Thyroid gland (tissue), 4 donors: Measurements from ENCODE around the gene SETBP1. TPM values are rescaled to one million over a fixed set of nuclear protein-coding genes. Genes with fewer than 3 reads are reported as not detected.

Source experiments
- DNase-seq, 2 donors: peaks; one replicate each; pipeline ENCODE4 v3.0.0-alpha.2; 2019
- H3K27ac ChIP-seq, 3 donors: fragments of 200-600 bp; sonication (generic); 1 replicate in 2 of 3; 2 replicates in 1 of 3; pipeline ENCODE4 v1.5.1; 2016 to 2019; ENCODE audit warnings: mild to moderate bottlenecking in 1 of 3, moderate library complexity in 1 of 3
- H3K27me3 ChIP-seq: fragments of 200-600 bp; sonication (generic); one replicate; pipeline ENCODE4 v1.5.1; 2019
- H3K36me3 ChIP-seq, 2 donors: fragments of 200-600 bp; sonication (generic); one replicate each; pipeline ENCODE4 v1.5.1; 2016 to 2019
- H3K4me1 ChIP-seq, 2 donors: fragments of 200-600 bp; sonication (generic); one replicate each; pipeline ENCODE4 v1.5.1; 2017 to 2019
- H3K4me3 ChIP-seq, 3 donors: fragments of 200-600 bp; sonication (generic); replicated peaks in 1 of 3; 1 replicate in 2 of 3; 2 replicates in 1 of 3; pipeline ENCODE4 v1.5.1; 2016; ENCODE audit warnings: mild to moderate bottlenecking in 1 of 3
- H3K9me3 ChIP-seq: fragments of 200-600 bp; sonication (generic); one replicate; pipeline ENCODE4 v1.5.1; 2017
- CTCF ChIP-seq, 6 experiments: fragments of 200-600 bp in 3 of 6; fragments of 450-650 bp in 3 of 6; sonication (generic) in 3 of 6; IDR thresholded peaks; one replicate each; pipeline ENCODE4 v1.5.1; 2016 to 2019; ENCODE audit warnings: antibody characterized with exemption in 6 of 6, mild to moderate bottlenecking in 2 of 6, inconsistent platforms in 1 of 6, moderate library complexity in 1 of 6
- POLR2A ChIP-seq, 2 donors: fragments of 450-650 bp; IDR thresholded peaks; one replicate each; pipeline ENCODE4 v1.6.1; 2017; ENCODE audit warnings: antibody characterized with exemption in 2 of 2, mild to moderate bottlenecking in 2 of 2, moderate library complexity in 1 of 2
- WGBS, 2 donors: methylation state at CpG; one replicate each; pipeline ENCODE4 v1.1.5; 2017; 5-methylcytosine and 5-hydroxymethylcytosine counted together
- intact Hi-C: fragments of 100-400 bp; cut with DNase I; formaldehyde crosslinking; loops from one replicate; pipeline ENCODE4 v1.15.1; 2023
- total RNA-seq, 4 donors: library from RNA; depleted of rRNA; stranded (reverse); fragments of >200 nt; gene quantifications; one replicate each; pipeline ENCODE4 v1.2.3, GENCODE V29; 2016

Gene SETBP1
- total RNA-seq, 4 donors from 2014 or later: 32.1 to 72.0 (median 42.0) TPM

- WGBS, 2 donors: 85 to 88% methylated on average over 4 of the region's 4 CpGs
Observed at GRCh38 chr18:44668270-44668975, 12.3 kb upstream of the SETBP1 start.

GRCh38 chr18:44671914-44672313 is 8.8 kb upstream of the SETBP1 start:
- Histone ChIP-seq H3K36me3 (no peaks in the 10 kb centered on the region), H3K4me3 (no peak overlapping the region), H3K27ac (no peak overlapping the region), H3K27me3 (no peaks in the 10 kb centered on the region), H3K9me3 (no peaks in the 10 kb centered on the region), H3K4me1 (no peaks in the 10 kb centered on the region)
- 83 to 96% methylated on average over 2 of the region's 2 CpGs for WGBS, 2 donors
- TF ChIP-seq POLR2A (IDR thresholded peaks at IDR 0.05) (no peak), CTCF (IDR thresholded peaks at IDR 0.05) (no peak)
- no peak for DNase-seq
- intact Hi-C loops: no loop called here

More at GRCh38 chr18:44668270-44668975, 12.3 kb upstream of the SETBP1 start:
- Histone ChIP-seq H3K27me3 (no peaks in the 10 kb centered on the region), H3K36me3 (no peaks in the 10 kb centered on the region), H3K4me3 (no peak overlapping the region), H3K4me1 (no peaks in the 10 kb centered on the region), H3K9me3 (no peaks in the 10 kb centered on the region), H3K27ac (no peak overlapping the region)
- intact Hi-C loops: no loop called here
- no peak for TF ChIP-seq CTCF (IDR thresholded peaks at IDR 0.05)
- no peak for TF ChIP-seq POLR2A (IDR thresholded peaks at IDR 0.05)
- no peak for DNase-seq

- intact Hi-C loops: no loop called here
- H3K27me3 ChIP-seq: no peaks in the 10 kb centered on the region
- 81 to 83% methylated on average over 3 of the region's 3 CpGs for WGBS, 2 donors
- no peak for TF ChIP-seq CTCF (IDR thresholded peaks at IDR 0.05)
- TF ChIP-seq POLR2A (IDR thresholded peaks at IDR 0.05): no peak
- H3K9me3 ChIP-seq: no peaks in the 10 kb centered on the region
- H3K4me1 ChIP-seq: no peaks in the 10 kb centered on the region
- no peaks in the 10 kb centered on the region for H3K36me3 ChIP-seq
- DNase-seq: no peak
- no peak overlapping the region for H3K27ac ChIP-seq
- no peak overlapping the region for H3K4me3 ChIP-seq
Observed at GRCh38 chr18:44672506-44672905, 8.2 kb upstream of the SETBP1 start.

GRCh38 chr18:44673256-44673880 is 7.3 kb upstream of the SETBP1 start:
- 60 to 64% methylated on average over 3 of the region's 3 CpGs for WGBS, 2 donors
- H3K27me3 ChIP-seq: no peaks in the 10 kb centered on the region
- no peak overlapping the region for H3K27ac ChIP-seq
- DNase-seq: no peak
- TF ChIP-seq CTCF (IDR thresholded peaks at IDR 0.05): no peak
- TF ChIP-seq POLR2A (IDR thresholded peaks at IDR 0.05): no peak
- no peaks in the 10 kb centered on the region for H3K9me3 ChIP-seq
- H3K36me3 ChIP-seq: no peaks in the 10 kb centered on the region
- H3K4me3 ChIP-seq: no peak overlapping the region
- intact Hi-C loops: no loop called here
- H3K4me1 ChIP-seq: no peaks in the 10 kb centered on the region

GRCh38 chr18:44677933-44678332 is 2.8 kb upstream of the SETBP1 start:
- no peak overlapping the region for H3K27ac ChIP-seq
- no peak overlapping the region for H3K4me3 ChIP-seq
- no peaks in the 10 kb centered on the region for H3K9me3 ChIP-seq
- DNase-seq: no peak
- no peaks in the 10 kb centered on the region for H3K36me3 ChIP-seq
- intact Hi-C loops: loop anchor here (5.0 kb wide), 1 partner anchor 534 kb away; no protein-coding TSS in a partner anchor
- no peaks in the 10 kb centered on the region for H3K27me3 ChIP-seq
- TF ChIP-seq CTCF (IDR thresholded peaks at IDR 0.05): no peak
- TF ChIP-seq POLR2A (IDR thresholded peaks at IDR 0.05): no peak
- H3K4me1 ChIP-seq: peaks cover 7 to 9% of the 10 kb centered on the region in 2 donors
- WGBS, 2 donors: 94 to 95% methylated on average over 7 of the region's 7 CpGs
